GM12801 (cell line): ENCODE measurements around the gene OOSP3.

Experiments used
- CTCF ChIP-seq: IDR thresholded peaks from one replicate; pipeline ENCODE4 v1.5.1; 2011; ENCODE audit warnings: control low read depth; ENCODE audit not compliant: insufficient read length; ENCODE audit errors: extremely low read depth

Gene OOSP3, protein sequence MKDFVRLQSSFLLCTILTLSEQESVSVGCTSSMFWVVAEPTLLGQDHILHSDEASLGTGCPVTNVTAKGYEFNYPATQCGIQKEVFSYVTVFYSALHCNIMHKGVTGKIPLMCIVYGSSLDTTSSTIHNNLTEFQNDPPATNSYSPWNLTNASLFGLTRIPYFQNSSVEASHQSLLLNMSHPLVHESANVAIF

DNA sequence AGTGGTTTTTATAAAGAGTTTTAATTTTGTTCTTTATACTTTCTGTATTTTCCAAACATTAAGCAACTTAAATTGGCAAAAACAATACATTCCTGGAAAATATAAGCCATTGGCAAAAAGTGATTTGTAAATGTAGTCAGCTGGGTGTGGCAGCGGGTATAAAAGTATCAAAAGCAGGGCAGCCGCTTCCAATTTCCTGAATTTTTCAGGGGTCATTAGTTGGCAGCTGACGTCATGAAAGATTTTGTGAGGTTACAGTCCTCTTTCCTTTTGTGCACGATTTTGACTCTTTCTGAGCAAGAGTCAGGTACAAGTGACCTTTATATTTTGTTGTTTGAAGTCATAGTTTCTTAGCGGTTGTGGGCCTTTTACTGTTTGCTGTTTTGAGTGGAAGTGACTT lies at the start of gene OOSP3:
OOSP3 (plus strand) TSS at position 208 of the 400 bp plus-strand sequence; CDS start at position 235, 27 bp downstream.
- no peak for TF ChIP-seq CTCF

DNA sequence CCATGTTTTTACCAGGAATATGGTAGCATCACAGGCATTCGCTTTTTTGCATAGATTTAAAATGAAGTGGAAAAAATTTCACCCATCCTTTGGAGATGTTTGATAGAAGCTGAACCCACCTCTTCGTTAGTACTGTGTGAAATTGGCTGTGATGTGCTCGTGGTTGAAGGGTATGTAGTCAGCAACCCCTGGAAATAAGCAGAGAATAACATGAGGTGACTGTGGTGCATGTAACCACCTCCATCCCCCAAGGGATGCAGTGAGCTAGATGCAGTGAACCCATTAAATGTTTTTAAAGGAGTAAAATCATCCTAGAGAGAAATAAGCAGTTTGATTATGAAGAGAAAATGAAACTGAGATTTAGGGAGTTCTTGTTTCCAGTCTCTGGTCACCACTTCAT lies 49.2 kb upstream of the OOSP3 start:
- TF ChIP-seq CTCF = no peak

GRCh38 chr11:59833602-59834001 lies 45.0 kb upstream of the OOSP3 start:
- no peak for TF ChIP-seq CTCF

GRCh38 chr11:59839615-59840014 lies 39.0 kb upstream of the OOSP3 start:
- no peak for TF ChIP-seq CTCF

GRCh38 chr11:59841514-59841913 lies 37.1 kb upstream of the OOSP3 start:
- no peak for TF ChIP-seq CTCF

GRCh38 chr11:59842316-59842715 lies 36.3 kb upstream of the OOSP3 start:
- TF ChIP-seq CTCF = no peak

GRCh38 chr11:59845399-59845798 lies 33.2 kb upstream of the OOSP3 start, which contains the start of gene CBLIF:
Gene CBLIF (minus strand): TSS chr11:59845499. CDS start chr11:59845453, 46 bp downstream.
- no peak for TF ChIP-seq CTCF
